Measurements from ENCODE around the gene FLT3.

- TF ChIP-seq POLR2A (IDR thresholded peaks at IDR 0.05) (no peak), CTCF (IDR thresholded peaks at IDR 0.05) (no peak)
Observed at GRCh38 chr13:27970382-27971235, 129.8 kb downstream of the FLT3 start.
